Activated CD4-positive, alpha-beta T cell treated with anti-CD3 and anti-CD28 coated beads for 4 hours (primary cell): ENCODE measurements around the gene KRTAP4-8.
"Not testable (repeated sequence)": the region's sequence is repeated elsewhere in the genome, so short reads cannot be mapped to it uniquely, and the experiment has no call there.

Experiments
- DNase-seq, 2 donors: peaks; one replicate each; pipeline ENCODE4 v3.0.0-alpha.2; 2020

KRTAP4-8 gene

DNA sequence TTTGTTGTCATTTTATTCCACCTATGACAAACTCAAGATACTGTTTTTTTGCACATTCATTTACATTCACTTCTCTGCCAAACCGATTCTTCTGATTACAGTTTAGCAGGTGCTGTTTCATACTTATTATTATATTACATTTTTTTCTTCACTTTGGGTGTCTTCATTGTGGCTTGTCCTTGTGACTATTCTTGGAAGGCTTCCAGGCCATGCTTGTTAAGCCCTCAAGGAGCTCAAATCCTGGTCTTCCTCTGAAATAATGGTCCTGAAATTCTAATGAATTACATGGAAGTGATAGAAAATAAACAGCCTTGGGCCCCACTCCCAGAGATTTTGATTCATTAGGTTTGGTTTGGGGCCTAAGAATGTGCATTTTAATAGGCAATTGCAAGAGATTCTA lies 33.6 kb downstream of the KRTAP4-8 start:
- DNase-seq, result no peak

DNA sequence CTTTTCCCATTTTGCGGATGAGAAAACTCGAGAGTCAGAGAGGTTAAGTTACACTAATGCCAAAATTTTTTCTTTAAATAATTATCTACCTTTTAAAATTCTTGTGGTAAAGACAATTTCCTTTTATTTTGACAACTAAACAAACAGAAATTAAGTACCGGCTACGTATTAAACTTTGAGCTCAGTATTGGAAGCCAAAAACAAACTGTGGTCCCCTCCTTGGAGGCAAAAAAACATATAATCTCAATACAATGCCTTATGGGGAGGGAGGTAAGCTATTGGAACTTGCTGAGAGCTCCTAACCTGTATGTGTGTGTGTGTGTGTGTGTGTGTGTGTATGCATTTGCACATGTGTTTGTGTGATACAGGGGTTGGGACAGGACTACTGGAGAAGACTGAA lies 34.5 kb downstream of the KRTAP4-8 start:
- no peak for DNase-seq

DNA sequence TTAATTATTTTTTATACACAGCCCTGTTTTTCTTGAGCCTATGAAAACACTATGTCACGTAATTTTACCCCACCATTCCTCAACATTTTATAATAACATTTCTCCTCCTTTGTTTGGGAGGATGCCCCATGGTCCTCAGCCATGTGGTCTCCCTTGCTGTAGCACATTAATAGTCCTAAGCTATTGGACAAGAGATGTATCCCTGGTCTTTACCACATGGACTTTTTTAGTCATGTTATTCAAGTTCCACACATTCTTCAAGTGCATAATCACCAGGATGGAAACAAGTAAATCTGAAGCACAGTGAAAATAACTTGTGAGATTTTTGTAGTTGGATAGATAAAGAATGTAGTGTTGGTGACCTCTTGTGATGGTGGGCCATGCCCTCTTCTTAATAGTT lies 36.0 kb downstream of the KRTAP4-8 start:
- no peak for DNase-seq

DNA sequence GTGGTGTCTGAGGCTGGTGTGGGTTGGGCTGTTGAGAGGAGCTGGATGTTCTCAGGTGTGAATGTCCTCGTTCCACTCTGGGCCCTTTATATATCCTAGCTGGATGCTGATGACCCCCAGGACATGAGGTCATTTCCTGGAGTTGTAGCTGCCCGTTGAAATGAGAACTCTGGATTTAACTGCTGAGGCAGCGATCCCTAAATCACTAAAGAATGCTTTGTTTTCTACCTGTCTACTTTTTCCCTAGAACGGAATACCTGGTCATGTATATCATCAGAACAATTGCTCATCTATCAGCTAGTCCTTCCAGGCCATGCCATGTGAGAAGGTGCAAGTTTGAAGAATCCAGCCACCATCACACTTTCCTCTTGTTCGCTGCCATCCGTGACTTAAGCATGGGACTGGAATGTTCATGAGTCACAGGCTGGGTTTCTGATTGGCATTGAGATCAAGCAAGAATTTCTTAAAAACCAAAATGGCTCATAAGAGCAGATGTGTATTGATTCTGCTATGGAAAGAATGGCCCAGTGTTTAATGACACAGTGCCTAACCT lies 37.8 kb downstream of the KRTAP4-8 start, which contains the start of gene KRTAP2-3:
KRTAP2-3 (minus strand) TSS at position 63 of the 553 bp plus-strand sequence. CDS start 64 bp downstream, outside the sequence.
- DNase-seq, result no peak

DNA sequence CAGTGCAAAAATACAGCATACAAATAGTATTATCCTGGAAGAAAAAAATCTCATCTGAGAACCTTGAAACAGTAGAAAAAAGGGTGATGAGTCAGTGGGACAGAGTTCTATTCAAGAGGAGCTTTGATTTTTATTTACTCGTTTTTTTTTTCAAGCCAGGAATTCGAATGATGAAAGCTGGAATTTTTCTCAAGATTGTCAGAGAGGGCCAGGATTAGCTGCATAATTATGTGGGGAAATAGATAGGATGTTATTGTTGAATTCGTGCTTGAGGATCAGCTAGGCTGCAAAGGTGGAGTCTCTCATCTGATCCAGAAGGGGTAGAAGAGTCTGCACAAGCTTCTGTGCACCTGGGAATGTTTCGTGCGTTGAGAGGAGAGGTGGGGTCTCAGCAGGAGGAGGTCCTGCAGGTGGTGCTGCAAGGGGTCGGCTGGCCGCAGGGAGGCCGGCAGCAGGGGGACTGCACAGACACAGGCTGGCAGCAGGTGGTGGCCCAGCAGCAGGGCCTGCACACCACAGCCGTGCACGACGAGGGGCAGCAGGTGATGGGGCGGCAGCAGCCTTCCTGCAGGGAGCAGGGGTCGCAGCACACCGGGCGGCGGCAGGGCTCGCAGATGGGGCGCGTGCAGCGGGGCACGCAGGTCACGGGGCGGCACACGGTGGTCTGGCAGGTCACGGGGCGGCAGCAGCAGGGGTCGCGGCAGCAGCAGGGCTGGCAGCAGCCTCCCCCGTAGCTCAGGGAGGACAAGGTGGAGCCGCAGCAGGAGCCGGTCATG lies 38.5 kb downstream of the KRTAP4-8 start:
- not testable (repeated sequence) for DNase-seq

DNA sequence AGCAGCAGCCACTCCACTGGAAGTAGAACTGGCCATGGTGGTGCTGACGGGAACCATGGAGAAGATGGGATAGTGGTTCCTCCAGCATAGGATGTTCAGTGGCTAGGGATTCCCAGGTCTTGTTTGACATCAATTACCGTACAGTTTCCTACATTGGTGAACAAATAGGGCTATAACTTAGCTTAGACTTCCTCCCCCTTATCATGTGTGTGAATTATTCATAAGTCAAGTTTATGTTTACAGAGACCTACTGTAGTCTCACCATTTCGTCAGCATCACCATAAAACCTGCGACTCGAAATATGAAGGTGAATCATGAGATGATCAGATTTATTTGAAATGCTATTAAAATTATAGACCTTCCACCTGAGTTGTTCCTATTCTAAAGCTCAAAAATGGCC lies 39.2 kb downstream of the KRTAP4-8 start:
- DNase-seq, result no peak

DNA sequence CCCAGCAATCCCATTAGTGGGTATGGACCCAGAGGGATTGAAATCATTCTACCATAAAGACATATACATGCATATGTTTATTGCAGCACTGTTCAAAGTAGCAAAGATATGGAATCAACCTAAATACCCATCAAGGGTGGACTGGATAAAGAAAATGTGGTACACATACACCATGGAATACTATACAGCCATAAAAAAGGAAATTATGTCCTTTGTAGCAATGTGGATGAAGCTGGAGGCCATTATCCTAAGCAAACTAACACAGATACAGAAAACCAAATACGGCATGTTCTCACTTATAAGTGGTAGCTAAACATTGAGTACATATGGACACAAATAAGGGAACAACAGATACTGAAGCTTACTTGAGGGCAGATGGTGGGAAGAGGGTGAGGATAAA lies 40.4 kb downstream of the KRTAP4-8 start:
- DNase-seq, result no peak

DNA sequence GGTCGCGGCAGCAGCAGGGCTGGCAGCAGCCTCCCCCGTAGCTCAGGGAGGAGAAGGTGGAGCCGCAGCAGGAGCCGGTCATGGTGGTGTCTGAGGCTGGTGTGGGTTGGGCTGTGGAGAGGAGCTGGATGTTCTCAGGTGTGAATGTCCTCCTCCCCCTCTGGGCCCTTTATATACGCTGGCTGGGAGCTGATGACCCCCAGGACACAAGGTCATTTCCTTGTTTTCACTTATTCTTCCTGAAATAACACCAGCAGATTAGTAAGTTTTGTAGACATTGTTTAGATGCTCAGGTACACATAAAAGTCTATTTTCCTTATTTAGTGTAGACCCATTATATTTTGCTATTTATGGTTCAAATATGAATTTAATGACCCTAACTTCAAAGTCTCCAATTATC lies 42.8 kb downstream of the KRTAP4-8 start, which contains the start of gene KRTAP2-2:
KRTAP2-2 (minus strand) TSS at position 101 of the 400 bp plus-strand sequence; CDS start at position 82, 19 bp downstream.
- DNase-seq, result not testable (repeated sequence)

DNA sequence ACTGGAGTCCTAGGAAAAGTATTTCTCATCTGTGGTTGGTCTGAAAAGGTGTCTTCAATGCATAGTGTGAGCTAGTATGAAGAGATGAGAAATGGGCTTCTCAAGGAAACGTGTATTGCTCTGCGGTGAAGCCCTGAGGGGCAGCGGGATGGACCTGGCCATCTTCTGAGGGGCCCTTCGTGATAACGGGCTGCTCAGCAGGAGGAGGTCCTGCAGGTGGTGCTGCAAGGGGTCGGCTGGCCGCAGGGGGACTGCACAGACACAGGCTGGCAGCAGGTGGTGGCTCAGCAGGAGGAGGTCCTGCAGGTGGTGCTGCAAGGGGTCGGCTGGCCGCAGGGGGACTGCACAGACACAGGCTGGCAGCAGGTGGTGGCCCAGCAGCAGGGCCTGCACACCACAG lies 43.4 kb downstream of the KRTAP4-8 start:
- DNase-seq, result not testable (repeated sequence)

DNA sequence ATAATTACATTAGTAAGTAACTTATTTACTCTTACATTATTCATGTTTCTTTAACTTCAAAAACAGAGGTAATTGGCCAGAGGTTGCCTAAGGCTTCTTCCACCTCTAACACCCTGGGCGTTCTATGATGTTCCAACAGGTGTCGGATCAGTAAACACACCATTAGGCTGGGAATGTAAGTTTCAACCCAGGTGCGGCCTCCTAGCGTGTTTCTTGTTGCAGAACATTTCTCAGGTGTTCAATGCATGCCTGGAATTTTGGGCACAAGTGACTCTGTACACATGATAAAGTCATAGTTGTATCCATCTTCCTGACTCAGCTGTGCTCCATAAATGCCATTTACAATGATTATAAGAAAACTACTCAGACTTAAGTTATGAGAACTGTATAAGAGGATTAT lies 43.9 kb downstream of the KRTAP4-8 start:
- no peak for DNase-seq

DNA sequence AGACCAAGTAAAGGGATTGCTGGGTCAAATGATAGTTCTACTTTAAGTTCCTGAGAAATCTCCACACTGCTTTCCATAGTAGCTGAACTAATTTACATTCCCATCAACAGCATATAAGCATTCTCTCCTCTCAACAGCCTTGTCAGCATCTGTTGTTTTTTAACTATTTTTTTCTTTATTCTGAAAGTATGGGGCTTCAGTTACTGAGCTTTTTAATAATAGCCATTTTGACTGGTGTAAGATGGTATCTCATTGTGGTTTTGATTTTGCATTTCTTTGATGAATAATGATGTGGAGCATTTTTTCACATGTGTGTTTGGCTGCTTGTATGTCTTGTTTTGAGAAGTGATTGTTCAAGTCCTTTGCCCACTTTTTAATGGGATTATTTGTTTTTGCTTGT lies 45.4 kb downstream of the KRTAP4-8 start:
- no peak for DNase-seq

DNA sequence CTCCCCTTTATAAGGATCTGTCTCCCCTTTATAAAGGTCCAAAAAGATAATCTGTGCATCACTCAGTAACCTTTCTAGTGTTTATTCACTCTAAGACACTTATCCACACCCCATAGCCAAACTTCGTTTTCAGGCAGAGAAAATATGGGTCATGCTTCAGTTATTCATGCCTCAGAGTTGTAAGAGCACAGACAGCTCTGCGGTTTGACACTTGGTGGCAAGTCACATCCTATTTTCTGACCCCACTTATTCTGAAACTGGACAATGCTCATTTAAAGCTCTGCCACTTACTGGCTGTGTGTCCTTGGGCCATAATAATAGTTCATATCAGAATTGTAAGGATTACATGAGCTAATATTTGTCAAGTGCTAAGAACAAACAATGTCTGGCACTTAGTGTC lies 48.8 kb downstream of the KRTAP4-8 start:
- DNase-seq, result no peak

DNA sequence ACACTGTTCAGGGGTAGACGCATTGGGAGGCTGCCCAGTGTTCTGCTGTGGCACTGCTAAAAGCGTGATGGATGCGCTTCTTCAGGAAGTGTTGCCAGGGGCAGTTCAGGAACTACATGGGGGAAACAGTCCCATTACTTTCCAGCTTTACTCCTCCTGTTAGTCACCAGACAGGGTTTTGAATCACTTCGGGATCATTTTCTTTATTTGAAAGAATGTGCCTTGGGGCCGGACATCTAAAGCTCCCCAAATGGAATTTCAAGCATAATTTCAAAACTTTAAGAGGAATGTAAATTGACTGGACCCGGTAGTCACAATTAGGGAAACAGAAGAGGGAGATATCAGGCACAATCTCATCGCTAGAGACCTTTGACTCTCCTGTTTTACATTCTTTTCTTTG lies 49.5 kb downstream of the KRTAP4-8 start:
- DNase-seq, result no peak
